Naive thymus-derived CD8-positive, alpha-beta T cell (primary cell): ENCODE data around the gene ARRDC2. TPM values are rescaled to one million over a fixed set of nuclear protein-coding genes. Genes with fewer than 3 reads are reported as not detected.

Source experiments
- ATAC-seq, 2 donors: fragments of 150-1000 bp; cut with Tn5 transposase in 1 of 2; sonication (Bioruptor Pico), chemical (Tn5 transposase) in 1 of 2; 1 replicate in 1 of 2; 2 replicates in 1 of 2; pipeline ENCODE4 v1.10.0; 2021; ENCODE audit warnings: mild to moderate bottlenecking in 2 of 2, moderate library complexity in 2 of 2
- POLR2A ChIA-PET: fragments of 350-600 bp; sonication (Branson Sonifier 250); formaldehyde crosslinking; loops from one replicate; lab custom pipeline; 2021; ENCODE audit warnings: antibody characterized with exemption; lab: Charles Lee
- DNase-seq, 10 donors: peaks; one replicate each; pipeline versions ENCODE4 v3.0.0 to v3.0.0-alpha.2; 2020 to 2022
- H3K27ac Mint-ChIP-seq, 10 donors: one replicate each; pipeline ENCODE4 v1.8.0; 2020 to 2022; ENCODE audit warnings: mild to moderate bottlenecking in 10 of 10, mixed read lengths in 10 of 10, moderate library complexity in 4 of 10, inconsistent platforms in 1 of 10
- H3K27me3 Mint-ChIP-seq, 5 donors: one replicate each; pipeline ENCODE4 v1.8.0; 2021 to 2022; ENCODE audit warnings: mixed read lengths in 5 of 5
- H3K36me3 Mint-ChIP-seq, 3 donors: one replicate each; pipeline ENCODE4 v1.8.0; 2020 to 2022; ENCODE audit warnings: mixed read lengths in 3 of 3, mild to moderate bottlenecking in 2 of 3, inconsistent platforms in 1 of 3
- H3K4me1 Mint-ChIP-seq, 4 donors: one replicate each; pipeline ENCODE4 v1.8.0; 2021 to 2022; ENCODE audit warnings: mixed read lengths in 4 of 4
- H3K4me3 Mint-ChIP-seq, 10 donors: one replicate each; pipeline ENCODE4 v1.8.0; 2020 to 2022; ENCODE audit warnings: mild to moderate bottlenecking in 10 of 10, mixed read lengths in 10 of 10, moderate library complexity in 6 of 10, inconsistent platforms in 1 of 10
- H3K9me3 Mint-ChIP-seq, 9 donors: one replicate each; pipeline ENCODE4 v1.8.0; 2020 to 2022; ENCODE audit warnings: mixed read lengths in 9 of 9, mild to moderate bottlenecking in 3 of 9, inconsistent platforms in 1 of 9, moderate library complexity in 1 of 9
- polyA plus RNA-seq, 3 donors: library from polyadenylated mRNA; unstranded; fragments of 300-500 nt; fragmentation: Illumina TruSeq; gene quantifications; one replicate each; pipeline ENCODE4 v1.2.3, GENCODE V29; 2021
- total RNA-seq, 8 experiments: library from RNA in 2 of 8; stranded (reverse) in 2 of 8; gene quantifications; one replicate each; pipeline ENCODE4 v1.2.3 and lab custom pipeline; 2021 to 2026

ARRDC2 gene
- total and polyA plus RNA-seq, 5 experiments from 2014 or later: 29.5 to 177 (median 56.4) TPM

DNA sequence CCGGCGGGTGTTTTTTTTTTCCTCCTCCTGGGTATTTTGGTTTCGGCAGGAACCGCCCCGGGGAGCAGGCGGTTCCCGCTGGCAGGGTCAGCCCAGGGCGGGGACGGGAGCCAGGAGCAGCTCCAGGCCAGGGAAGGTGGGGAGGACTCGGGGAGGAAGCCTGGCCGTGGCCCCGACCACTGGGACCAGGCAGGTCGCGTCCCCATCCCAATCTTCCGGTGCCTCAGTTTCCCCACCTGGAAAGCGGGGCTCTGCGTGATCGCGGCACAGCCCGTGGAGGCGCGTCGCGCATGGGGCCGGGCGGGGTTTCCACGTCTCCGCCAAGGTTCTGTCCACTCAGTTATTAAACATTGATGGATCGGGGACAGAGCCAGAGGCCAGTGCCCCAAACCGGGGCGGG is 43.9 kb downstream of the ARRDC2 start:
- peaks cover 14 to 31% (median 20%) of the 10 kb centered on the region in 4 donors for H3K4me1 Mint-ChIP-seq
- DNase-seq (no peak), ATAC-seq (no peak)
- POLR2A ChIA-PET: interaction anchor here (0.5 to 2.0 kb wide), 3 partner anchors 8 to 329 kb away, joined by 4 to 8 read pairs (median 5); partner anchors contain the start of gene ARRDC2
- no peak overlapping the region for H3K4me3 Mint-ChIP-seq
- no peak overlapping the region for H3K27ac Mint-ChIP-seq
- no peaks in the 10 kb centered on the region for H3K9me3 Mint-ChIP-seq
- H3K27me3 Mint-ChIP-seq: no peaks in the 10 kb centered on the region
- H3K36me3 Mint-ChIP-seq: no peaks in the 10 kb centered on the region

DNA sequence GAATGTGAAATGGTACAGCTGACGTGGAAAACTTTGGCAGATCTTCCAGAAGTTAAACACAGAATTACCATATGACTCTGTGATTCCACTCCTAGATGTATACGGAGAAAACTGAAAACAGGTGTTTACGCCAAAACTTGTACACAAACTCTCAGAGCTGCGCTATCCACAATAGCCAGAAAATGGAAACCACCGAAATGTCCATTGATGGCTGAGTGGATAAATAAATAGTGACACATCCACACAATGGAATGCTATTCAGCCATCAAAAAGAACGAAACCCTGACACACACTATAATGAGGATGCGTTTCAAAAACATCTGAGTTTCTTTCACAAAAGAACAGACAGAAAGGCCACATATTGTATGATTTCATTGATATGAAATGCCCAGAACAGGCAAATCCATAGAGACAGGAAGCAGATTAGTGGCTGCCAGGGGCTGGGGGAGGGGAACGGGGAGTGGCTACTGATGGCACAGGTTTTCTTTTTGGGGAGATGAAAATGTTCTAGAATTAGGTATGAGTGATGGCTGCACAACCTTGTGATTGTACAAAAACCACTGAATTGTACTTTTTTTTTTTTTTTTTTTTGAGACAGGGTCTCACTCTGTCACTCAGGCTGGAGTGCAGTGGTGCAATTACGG is 45.7 kb downstream of the ARRDC2 start:
- POLR2A ChIA-PET: interaction anchor here (0.7 to 1.5 kb wide), 7 partner anchors 11 to 179 kb away, joined by 3 to 7 read pairs (median 5); no protein-coding TSS in a partner anchor
- peak in 1 of 10 donors; percentile 18 for DNase-seq
- H3K4me1 Mint-ChIP-seq: peaks cover 19 to 42% (median 29%) of the 10 kb centered on the region in 4 donors
- no peaks in the 10 kb centered on the region for H3K27me3 Mint-ChIP-seq
- H3K27ac Mint-ChIP-seq: peak overlapping the region in 7 of 10 donors; percentile 31 to 71 (median 42)
- ATAC-seq: no peak
- no peaks in the 10 kb centered on the region for H3K9me3 Mint-ChIP-seq
- H3K4me3 Mint-ChIP-seq: no peak overlapping the region
- peaks cover 0 to 2% (median 0%) of the 10 kb centered on the region in 3 donors for H3K36me3 Mint-ChIP-seq

- POLR2A ChIA-PET: interaction anchor here (0.6 to 9.0 kb wide), 10 partner anchors 11 to 54 kb away, joined by 3 to 153 read pairs (median 13); partner anchors contain the start of gene ARRDC2
- Mint-ChIP-seq H3K36me3 (peaks cover 0 to 5% (median 0%) of the 10 kb centered on the region in 3 donors), H3K4me3 (no peak overlapping the region), H3K27me3 (no peaks in the 10 kb centered on the region), H3K9me3 (no peaks in the 10 kb centered on the region), H3K27ac (peak overlapping the region in 8 of 10 donors; percentile 1 to 89 (median 58)), H3K4me1 (peaks cover 9 to 29% (median 20%) of the 10 kb centered on the region in 4 donors)
- no peak for DNase-seq
- ATAC-seq: no peak
Measured at GRCh38 chr19:18055967-18056366, 48.0 kb downstream of the ARRDC2 start.

DNA sequence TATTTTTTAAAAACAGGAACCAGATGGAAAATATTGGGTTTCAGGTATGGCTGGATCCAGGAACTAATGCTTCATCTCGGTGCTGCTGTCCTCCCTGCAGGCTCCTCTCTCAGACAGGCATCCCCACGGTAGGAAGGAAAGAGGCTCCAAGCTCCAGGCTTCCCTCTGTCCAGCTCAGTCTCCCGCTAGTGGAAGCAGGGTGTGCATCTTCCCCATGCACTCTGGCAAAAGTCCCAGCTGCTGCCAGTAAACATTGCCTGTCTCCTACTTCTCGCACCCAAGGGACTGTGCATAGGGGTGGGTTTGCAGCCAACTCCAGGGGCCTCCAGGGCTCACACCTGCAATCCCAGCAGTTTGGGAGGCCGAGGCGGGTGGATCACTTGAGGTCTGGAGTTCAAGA is 49.6 kb downstream of the ARRDC2 start:
- Mint-ChIP-seq H3K36me3 (peaks cover 0 to 8% (median 0%) of the 10 kb centered on the region in 3 donors), H3K9me3 (no peaks in the 10 kb centered on the region), H3K4me1 (peaks cover 7 to 28% (median 17%) of the 10 kb centered on the region in 4 donors), H3K27ac (peak overlapping the region; percentile 54 to 94 (median 86)), H3K27me3 (no peaks in the 10 kb centered on the region), H3K4me3 (peak overlapping the region in 4 of 10 donors; percentile 32 to 63 (median 44))
- POLR2A ChIA-PET: interaction anchor here (0.6 to 9.0 kb wide), 9 partner anchors 12 to 56 kb away, joined by 3 to 153 read pairs (median 20); partner anchors contain the start of gene ARRDC2
- ATAC-seq (no peak), DNase-seq (no peak)

GRCh38 chr19:18058208-18059009 is 50.4 kb downstream of the ARRDC2 start:
- Mint-ChIP-seq H3K4me3 (peak overlapping the region in 8 of 10 donors; percentile 29 to 69 (median 48)), H3K27me3 (no peaks in the 10 kb centered on the region), H3K27ac (peak overlapping the region; percentile 54 to 94 (median 86)), H3K36me3 (peaks cover 0 to 10% (median 0%) of the 10 kb centered on the region in 3 donors), H3K9me3 (no peaks in the 10 kb centered on the region), H3K4me1 (peaks cover 7 to 22% (median 17%) of the 10 kb centered on the region in 4 donors)
- POLR2A ChIA-PET: interaction anchor here (0.6 to 9.0 kb wide), 10 partner anchors 13 to 84 kb away, joined by 3 to 153 read pairs (median 13); partner anchors contain the start of gene ARRDC2
- ATAC-seq (peak; percentile 94 to 96), DNase-seq (peak; percentile 73 to 91 (median 84))

DNA sequence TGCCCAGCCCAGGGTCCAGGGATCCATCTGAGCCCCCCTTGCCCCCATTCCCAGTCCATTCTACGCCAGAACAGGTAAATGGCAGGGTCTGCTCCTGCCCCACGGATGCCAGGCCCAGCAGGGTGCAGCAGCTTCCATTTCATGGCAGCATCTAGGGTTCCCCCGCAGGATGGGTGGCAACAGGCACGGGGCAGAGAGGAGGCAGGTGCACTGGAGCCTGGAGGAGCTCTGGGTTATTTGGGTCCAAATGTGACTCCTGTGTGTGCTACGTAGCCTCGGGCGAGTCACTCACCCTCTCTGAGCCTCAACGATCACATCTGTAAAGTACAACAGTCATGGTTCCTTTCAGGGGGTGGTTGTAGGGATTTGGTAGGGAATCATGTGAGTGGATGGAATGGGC is 51.3 kb downstream of the ARRDC2 start:
- Mint-ChIP-seq H3K9me3 (no peaks in the 10 kb centered on the region), H3K27ac (peak overlapping the region in 2 of 10 donors; percentile 53 to 77), H3K4me1 (peaks cover 8 to 18% (median 13%) of the 10 kb centered on the region in 4 donors), H3K4me3 (no peak overlapping the region), H3K27me3 (no peaks in the 10 kb centered on the region), H3K36me3 (peaks cover 0 to 12% (median 0%) of the 10 kb centered on the region in 3 donors)
- POLR2A ChIA-PET: interaction anchor here (0.7 to 9.0 kb wide), 9 partner anchors 14 to 109 kb away, joined by 3 to 153 read pairs (median 6); partner anchors contain the start of gene ARRDC2
- DNase-seq: no peak
- ATAC-seq: no peak

DNA sequence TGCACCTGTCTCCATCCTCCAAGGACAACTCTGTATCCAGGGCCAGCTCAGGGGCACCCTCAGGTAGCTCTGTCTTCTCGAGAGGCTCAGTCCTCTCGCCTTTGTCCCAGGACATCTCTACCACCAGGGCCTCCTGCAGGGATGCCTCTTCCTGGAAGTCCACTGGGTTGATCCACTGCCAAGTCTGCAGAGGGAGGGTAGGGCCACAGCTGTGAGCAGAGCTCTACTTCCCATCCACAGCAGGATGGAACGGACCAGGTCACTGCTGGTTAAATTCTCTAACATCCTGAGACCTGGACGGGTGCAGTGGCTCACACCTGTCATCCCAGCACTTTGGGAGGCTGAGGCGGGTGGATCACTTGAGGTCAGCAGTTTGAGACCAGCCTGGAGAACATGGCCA is 51.9 kb downstream of the ARRDC2 start:
- H3K27me3 Mint-ChIP-seq: no peaks in the 10 kb centered on the region
- DNase-seq (no peak), ATAC-seq (no peak)
- POLR2A ChIA-PET: interaction anchor here (0.8 to 9.0 kb wide), 8 partner anchors 14 to 108 kb away, joined by 3 to 153 read pairs (median 26); partner anchors contain the start of gene ARRDC2
- H3K27ac Mint-ChIP-seq: peak overlapping the region in 3 of 10 donors; percentile 62 to 78 (median 77)
- H3K4me1 Mint-ChIP-seq: peaks cover 8 to 18% (median 13%) of the 10 kb centered on the region in 4 donors
- H3K9me3 Mint-ChIP-seq: no peaks in the 10 kb centered on the region
- H3K36me3 Mint-ChIP-seq: peaks cover 0 to 14% (median 3%) of the 10 kb centered on the region in 3 donors
- H3K4me3 Mint-ChIP-seq: no peak overlapping the region

GRCh38 chr19:18060472-18060871 is 52.5 kb downstream of the ARRDC2 start:
- H3K27ac Mint-ChIP-seq: peak overlapping the region in 1 of 10 donors; percentile 29
- DNase-seq (no peak), ATAC-seq (no peak)
- H3K27me3 Mint-ChIP-seq: no peaks in the 10 kb centered on the region
- POLR2A ChIA-PET: interaction anchor here (0.8 to 9.0 kb wide), 7 partner anchors 15 to 108 kb away, joined by 3 to 153 read pairs (median 40); partner anchors contain the start of gene ARRDC2
- no peak overlapping the region for H3K4me3 Mint-ChIP-seq
- peaks cover 8 to 18% (median 13%) of the 10 kb centered on the region in 4 donors for H3K4me1 Mint-ChIP-seq
- H3K36me3 Mint-ChIP-seq: peaks cover 0 to 19% (median 7%) of the 10 kb centered on the region in 3 donors
- H3K9me3 Mint-ChIP-seq: no peaks in the 10 kb centered on the region

DNA sequence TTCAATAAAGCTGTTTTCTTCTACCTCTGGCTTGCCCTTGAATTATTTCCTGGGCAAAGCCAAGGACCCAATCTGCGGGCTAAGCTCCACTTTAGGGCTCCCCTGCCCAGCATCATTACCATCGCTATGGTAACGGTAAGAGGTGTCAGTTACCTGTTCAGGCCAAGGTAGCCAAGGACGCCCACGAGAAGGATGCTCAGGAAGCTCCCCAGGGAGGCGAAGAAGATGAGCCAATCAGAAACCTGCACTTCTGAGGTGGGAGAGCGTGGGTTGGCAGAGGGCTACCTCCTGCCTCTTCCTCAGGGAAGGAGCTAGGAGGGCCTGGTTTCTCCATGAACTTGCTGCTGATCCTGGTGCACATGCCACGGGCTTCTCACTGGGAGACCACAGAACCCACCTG is 54.1 kb downstream of the ARRDC2 start:
- Mint-ChIP-seq H3K4me3 (no peak overlapping the region), H3K27me3 (no peaks in the 10 kb centered on the region), H3K9me3 (no peaks in the 10 kb centered on the region), H3K4me1 (peaks cover 8 to 15% (median 11%) of the 10 kb centered on the region in 4 donors), H3K36me3 (peaks cover 0 to 22% (median 7%) of the 10 kb centered on the region in 3 donors), H3K27ac (peak overlapping the region in 1 of 10 donors; percentile 13)
- DNase-seq (no peak), ATAC-seq (no peak)
- POLR2A ChIA-PET: interaction anchor here (0.6 to 9.0 kb wide), 9 partner anchors 17 to 62 kb away, joined by 3 to 153 read pairs (median 4); partner anchors contain the start of gene ARRDC2

DNA sequence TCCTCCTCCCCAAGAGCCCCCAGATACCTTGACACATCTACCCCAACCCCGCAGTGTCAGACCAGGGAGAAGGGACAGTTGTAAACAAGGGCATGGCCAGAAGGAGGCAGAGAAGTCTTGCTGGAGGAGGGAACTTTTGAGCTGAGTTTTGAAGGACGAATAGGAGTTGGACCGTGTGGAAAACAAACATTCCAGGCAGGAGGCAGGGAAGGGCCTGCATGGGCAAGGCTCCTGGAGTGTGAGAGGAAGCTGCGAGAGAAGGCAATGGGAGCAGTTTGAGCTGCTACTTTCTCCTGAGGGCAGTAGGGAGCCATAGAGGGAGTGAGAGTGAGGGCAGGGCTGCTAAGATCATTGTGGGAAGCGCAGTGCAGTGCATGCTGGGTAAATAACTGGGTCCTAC is 55.5 kb downstream of the ARRDC2 start:
- H3K27ac Mint-ChIP-seq: peak overlapping the region in 3 of 10 donors; percentile 10 to 77 (median 33)
- POLR2A ChIA-PET: interaction anchor here (0.6 to 3.7 kb wide), 5 partner anchors 29 to 105 kb away, joined by 3 to 17 read pairs (median 6); no protein-coding TSS in a partner anchor
- ATAC-seq: peak in 1 of 2 donors; percentile 41

More for the DNA sequence above, 55.5 kb downstream of the ARRDC2 start:
- H3K4me3 Mint-ChIP-seq: no peak overlapping the region
- H3K9me3 Mint-ChIP-seq: no peaks in the 10 kb centered on the region
- peaks cover 3 to 6% (median 4%) of the 10 kb centered on the region in 4 donors for H3K4me1 Mint-ChIP-seq
- peaks cover 0 to 20% (median 7%) of the 10 kb centered on the region in 3 donors for H3K36me3 Mint-ChIP-seq
- peak in 5 of 10 donors; percentile 22 to 76 (median 37) for DNase-seq
- H3K27me3 Mint-ChIP-seq: no peaks in the 10 kb centered on the region
